GM23338 (cell line): ENCODE results near the gene GP5.

ENCODE experiments used
- CREB1 ChIP-seq: fragments of 250-450 bp; sonication (Bioruptor Pico); IDR thresholded peaks from 2 replicates; pipeline ENCODE4 v1.5.0; 2020; ENCODE audit warnings: low read depth, mild to moderate bottlenecking, moderate library complexity
- EZH2 ChIP-seq: fragments of 200-600 bp; sonication (generic); IDR thresholded peaks from one replicate; pipeline ENCODE4 v1.8.0; 2017; ENCODE audit warnings: antibody characterized with exemption, mild to moderate bottlenecking, low read depth; ENCODE audit not compliant: unreplicated experiment
- EZH2phosphoT487 ChIP-seq: fragments of 200-600 bp; sonication (generic); IDR thresholded peaks from one replicate; pipeline ENCODE4 v1.8.1; 2018; ENCODE audit warnings: antibody characterized with exemption; ENCODE audit not compliant: unreplicated experiment
- JUNB ChIP-seq: IDR thresholded peaks from one replicate; pipeline ENCODE4 v1.6.1; 2016; ENCODE audit warnings: antibody characterized with exemption; ENCODE audit not compliant: unreplicated experiment
- NANOG ChIP-seq: IDR thresholded peaks from 2 replicates; pipeline ENCODE4 v1.6.1; 2016; ENCODE audit warnings: antibody characterized with exemption, borderline replicate concordance
- POLR2AphosphoS5 ChIP-seq: IDR thresholded peaks from 2 replicates; pipeline ENCODE4 v1.6.1; 2016; ENCODE audit warnings: antibody characterized with exemption, low read depth
- ZNF114 ChIP-seq: fragments of 250-450 bp; sonication (Bioruptor Pico); IDR thresholded peaks from 2 replicates; pipeline ENCODE4 v1.5.0; 2020; ENCODE audit warnings: mild to moderate bottlenecking, moderate library complexity
- ZNF331 ChIP-seq: fragments of 250-450 bp; sonication (Bioruptor Pico); IDR thresholded peaks from 2 replicates; pipeline ENCODE4 v1.5.0; 2020; ENCODE audit warnings: low read depth, mild to moderate bottlenecking, moderate library complexity
- TF ChIP-seq, protein P1 (sequence below), 2 experiments: fragments of 200-600 bp in 1 of 2; sonication (generic) in 1 of 2; conservative IDR thresholded peaks; 2 replicates each; pipeline versions ENCODE4 v1.5.1 to v1.6.1; 2016 to 2017; ENCODE audit warnings: antibody characterized with exemption in 2 of 2, low read depth in 2 of 2, mild to moderate bottlenecking in 2 of 2, moderate library complexity in 1 of 2
- TF ChIP-seq, protein P2 (sequence below): IDR thresholded peaks from 2 replicates; pipeline ENCODE4 v1.6.1; 2016; ENCODE audit warnings: antibody characterized with exemption
- TF ChIP-seq, protein P3 (sequence below): IDR thresholded peaks from one replicate; pipeline ENCODE4 v1.6.1; 2018; ENCODE audit warnings: antibody characterized with exemption; ENCODE audit not compliant: unreplicated experiment

DNA sequence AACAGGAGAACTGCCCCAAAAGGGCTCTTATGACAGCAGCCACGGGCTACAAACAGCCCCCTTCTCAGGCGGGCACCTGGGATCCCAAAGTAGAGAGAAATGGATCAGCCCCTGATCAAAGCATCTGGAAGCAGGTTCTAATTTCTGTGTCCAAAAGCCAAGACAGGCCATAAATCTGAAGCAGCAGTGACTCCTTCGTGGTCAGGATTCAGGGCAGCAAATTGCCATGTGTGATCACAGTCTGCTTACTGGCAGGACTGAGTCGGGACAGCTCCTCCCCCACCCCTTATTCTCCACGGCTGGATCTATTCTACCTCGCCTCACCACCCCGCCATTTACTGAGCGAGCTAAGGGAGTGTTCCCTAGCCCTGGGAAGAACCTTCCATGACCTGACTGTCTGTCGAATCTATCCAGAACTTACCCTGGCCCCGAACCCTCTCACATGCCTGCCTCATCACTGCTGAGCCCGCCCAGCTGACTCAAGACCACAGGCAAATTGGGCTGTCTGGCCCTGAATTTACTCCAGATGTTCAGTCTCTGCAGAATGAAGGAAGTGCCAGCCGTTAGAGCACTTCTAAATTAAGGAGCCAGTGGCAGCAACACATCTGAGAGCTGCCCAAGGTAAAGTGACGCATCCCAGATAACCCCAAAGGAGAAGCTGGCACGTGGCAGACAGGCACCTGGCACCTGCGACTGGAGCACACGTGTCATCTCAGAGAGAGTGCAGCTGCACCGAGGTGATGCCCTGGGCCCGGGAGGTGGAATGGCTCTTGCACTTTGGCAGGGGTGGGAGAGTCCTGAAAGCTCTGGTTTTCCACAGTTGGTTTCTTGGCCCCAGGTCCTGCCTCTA is 30.8 kb downstream of the GP5 start:
- no peak for TF ChIP-seq POLR2AphosphoS5
- TF ChIP-seq, protein P1, sequence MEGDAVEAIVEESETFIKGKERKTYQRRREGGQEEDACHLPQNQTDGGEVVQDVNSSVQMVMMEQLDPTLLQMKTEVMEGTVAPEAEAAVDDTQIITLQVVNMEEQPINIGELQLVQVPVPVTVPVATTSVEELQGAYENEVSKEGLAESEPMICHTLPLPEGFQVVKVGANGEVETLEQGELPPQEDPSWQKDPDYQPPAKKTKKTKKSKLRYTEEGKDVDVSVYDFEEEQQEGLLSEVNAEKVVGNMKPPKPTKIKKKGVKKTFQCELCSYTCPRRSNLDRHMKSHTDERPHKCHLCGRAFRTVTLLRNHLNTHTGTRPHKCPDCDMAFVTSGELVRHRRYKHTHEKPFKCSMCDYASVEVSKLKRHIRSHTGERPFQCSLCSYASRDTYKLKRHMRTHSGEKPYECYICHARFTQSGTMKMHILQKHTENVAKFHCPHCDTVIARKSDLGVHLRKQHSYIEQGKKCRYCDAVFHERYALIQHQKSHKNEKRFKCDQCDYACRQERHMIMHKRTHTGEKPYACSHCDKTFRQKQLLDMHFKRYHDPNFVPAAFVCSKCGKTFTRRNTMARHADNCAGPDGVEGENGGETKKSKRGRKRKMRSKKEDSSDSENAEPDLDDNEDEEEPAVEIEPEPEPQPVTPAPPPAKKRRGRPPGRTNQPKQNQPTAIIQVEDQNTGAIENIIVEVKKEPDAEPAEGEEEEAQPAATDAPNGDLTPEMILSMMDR (conservative IDR thresholded peaks at IDR 0.05; ENCODE audit: low read depth in 2 of 2), result no peak
- TF ChIP-seq EZH2phosphoT487, result no peak
- TF ChIP-seq NANOG, result no peak
- TF ChIP-seq CREB1 (CRISPR knock-in tag), result no peak
- no peak for TF ChIP-seq JUNB
- no peak for TF ChIP-seq EZH2
- TF ChIP-seq, protein P2, sequence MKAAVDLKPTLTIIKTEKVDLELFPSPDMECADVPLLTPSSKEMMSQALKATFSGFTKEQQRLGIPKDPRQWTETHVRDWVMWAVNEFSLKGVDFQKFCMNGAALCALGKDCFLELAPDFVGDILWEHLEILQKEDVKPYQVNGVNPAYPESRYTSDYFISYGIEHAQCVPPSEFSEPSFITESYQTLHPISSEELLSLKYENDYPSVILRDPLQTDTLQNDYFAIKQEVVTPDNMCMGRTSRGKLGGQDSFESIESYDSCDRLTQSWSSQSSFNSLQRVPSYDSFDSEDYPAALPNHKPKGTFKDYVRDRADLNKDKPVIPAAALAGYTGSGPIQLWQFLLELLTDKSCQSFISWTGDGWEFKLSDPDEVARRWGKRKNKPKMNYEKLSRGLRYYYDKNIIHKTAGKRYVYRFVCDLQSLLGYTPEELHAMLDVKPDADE, result no peak
- TF ChIP-seq, protein P3, sequence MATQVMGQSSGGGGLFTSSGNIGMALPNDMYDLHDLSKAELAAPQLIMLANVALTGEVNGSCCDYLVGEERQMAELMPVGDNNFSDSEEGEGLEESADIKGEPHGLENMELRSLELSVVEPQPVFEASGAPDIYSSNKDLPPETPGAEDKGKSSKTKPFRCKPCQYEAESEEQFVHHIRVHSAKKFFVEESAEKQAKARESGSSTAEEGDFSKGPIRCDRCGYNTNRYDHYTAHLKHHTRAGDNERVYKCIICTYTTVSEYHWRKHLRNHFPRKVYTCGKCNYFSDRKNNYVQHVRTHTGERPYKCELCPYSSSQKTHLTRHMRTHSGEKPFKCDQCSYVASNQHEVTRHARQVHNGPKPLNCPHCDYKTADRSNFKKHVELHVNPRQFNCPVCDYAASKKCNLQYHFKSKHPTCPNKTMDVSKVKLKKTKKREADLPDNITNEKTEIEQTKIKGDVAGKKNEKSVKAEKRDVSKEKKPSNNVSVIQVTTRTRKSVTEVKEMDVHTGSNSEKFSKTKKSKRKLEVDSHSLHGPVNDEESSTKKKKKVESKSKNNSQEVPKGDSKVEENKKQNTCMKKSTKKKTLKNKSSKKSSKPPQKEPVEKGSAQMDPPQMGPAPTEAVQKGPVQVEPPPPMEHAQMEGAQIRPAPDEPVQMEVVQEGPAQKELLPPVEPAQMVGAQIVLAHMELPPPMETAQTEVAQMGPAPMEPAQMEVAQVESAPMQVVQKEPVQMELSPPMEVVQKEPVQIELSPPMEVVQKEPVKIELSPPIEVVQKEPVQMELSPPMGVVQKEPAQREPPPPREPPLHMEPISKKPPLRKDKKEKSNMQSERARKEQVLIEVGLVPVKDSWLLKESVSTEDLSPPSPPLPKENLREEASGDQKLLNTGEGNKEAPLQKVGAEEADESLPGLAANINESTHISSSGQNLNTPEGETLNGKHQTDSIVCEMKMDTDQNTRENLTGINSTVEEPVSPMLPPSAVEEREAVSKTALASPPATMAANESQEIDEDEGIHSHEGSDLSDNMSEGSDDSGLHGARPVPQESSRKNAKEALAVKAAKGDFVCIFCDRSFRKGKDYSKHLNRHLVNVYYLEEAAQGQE, result no peak
- no peak for TF ChIP-seq ZNF331
- TF ChIP-seq ZNF114 (CRISPR knock-in tag), result no peak
